ENCODE results near the gene SIK3.
"Not testable (repeated sequence)": the region's sequence is repeated elsewhere in the genome, so short reads cannot be mapped to it uniquely, and the experiment has no call there.

The SIK3 gene

DNA sequence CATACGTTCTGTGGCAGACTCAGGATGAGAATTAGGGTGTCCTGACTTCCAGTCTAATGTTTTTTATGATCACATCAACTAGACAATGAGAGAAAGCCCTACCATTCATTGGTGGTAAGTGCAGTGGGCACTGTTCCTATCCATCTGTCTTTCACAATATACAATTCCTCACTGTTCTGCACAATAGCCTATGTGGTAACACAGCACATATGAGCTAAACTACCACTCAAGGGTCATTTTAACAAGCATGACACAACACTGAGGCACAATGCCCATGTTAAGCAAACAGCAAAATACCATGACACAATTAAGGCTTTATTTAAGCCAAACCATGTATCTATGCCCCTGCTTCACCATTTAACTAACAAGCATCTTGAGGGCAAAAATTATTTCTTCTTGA lies 52.3 kb downstream of the SIK3 start:
- DNase-seq (ENCODE audit: low spot score) = no peak

DNA sequence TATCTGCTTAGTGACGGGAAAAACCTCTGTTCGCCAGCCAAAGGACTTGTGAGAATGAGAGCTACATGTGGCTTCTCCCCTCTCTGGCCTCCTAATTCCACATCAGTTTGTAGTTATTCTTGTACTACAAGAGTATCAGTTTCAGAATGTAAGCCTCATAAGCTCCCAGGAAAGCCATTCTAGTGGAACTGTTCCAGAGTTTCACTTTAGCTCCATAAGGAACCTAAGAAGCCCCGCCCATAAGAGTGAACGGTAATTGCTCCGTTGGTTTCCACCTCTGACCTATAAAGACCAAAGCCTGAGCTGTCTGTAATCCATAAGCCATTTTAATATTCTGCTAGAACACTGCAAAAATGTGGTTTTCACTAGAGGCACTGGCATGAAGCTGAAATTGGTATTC lies 53.0 kb downstream of the SIK3 start:
- no peak for DNase-seq (ENCODE audit: low spot score)

DNA sequence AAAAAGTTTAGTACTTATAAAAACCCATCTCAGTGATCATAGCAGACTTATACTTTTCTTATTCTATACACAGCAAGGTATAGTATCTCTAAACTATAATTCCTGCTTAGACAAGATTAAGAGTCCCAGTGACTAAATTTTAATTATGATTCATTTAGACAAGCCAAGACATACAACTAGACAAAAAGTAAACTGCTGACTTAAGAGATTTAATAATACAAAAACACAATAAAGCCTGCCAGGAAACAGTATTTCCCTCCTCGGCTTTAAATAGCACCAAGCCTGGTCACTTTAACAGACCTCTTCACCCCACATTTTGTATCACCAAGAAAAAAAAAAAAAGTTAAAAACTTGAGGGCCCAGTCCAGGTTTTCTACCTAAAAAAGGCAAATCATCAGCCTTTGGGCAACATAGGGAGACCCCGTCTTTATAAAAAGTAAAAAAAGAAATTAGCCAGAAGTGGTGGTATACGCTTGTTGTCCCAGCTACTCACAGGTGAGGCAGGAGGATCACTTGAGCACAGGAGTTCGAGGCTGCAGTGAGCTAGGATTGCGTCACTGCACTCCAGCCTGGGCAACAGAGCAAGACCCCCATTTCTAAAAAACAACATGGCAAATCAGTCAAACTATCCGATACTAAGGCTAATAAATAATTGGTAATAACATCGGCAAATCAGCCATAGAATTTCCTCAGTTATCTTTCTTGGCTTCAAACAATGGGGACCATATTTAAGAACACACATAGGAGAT lies 53.8 kb downstream of the SIK3 start:
- no peak for DNase-seq (ENCODE audit: low spot score)

DNA sequence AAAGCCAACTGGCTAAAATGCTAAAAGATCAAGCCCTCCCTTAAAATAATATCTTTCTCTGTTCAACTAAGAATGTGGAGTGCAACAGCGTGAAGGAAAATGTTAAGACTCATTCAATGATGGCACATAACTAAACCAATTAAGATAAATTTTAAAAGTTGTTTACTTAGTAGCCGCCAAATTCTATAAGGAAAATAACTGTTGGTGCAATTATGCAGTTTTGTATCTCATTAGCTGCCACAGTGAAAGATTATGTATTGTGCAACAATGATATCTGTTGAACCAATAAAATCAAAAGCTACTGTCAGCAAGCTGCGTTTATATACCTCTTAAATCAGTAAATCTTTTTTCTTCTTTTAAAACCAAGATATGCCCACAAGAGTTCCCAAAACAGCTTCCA lies 55.5 kb downstream of the SIK3 start:
- no peak for DNase-seq (ENCODE audit: low spot score)

DNA sequence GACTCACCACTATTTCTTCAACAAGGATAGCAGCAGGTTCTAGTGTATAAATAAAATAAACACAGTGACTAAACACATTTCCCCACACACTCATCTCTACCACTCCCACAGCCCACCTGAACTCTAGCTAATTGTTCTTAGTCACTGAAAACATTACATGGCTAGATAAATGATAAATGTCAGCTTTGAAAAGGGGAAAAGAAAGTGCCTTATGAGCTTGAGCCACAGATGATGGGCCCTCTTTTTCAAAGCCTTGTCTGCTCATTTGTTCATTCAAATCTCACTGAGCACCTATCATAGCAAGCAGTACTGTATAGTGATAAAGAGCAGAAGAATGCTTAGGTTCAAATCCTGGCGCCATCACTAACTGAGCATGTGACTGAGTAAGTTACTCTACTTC lies 58.3 kb downstream of the SIK3 start:
- DNase-seq (ENCODE audit: low spot score) = no peak

DNA sequence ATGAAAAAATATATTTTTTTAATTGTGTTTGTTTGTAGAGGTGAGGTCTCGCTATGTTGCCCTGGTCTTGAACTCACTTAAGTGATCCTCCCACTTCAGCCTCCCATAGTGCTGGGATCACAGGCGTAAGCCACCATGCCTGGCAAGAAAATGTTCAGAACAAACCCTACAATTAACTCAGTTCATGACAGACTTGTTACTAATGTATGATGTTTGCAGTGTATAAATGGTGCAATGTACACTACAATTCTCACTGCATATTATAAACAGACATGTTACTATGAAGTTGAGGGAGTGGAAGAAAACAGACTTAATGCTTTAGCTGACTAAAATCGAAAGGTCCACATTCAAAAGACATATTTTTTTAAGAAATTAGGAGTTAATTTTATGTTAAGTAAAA lies 59.0 kb downstream of the SIK3 start:
- DNase-seq (ENCODE audit: low spot score) = no peak

DNA sequence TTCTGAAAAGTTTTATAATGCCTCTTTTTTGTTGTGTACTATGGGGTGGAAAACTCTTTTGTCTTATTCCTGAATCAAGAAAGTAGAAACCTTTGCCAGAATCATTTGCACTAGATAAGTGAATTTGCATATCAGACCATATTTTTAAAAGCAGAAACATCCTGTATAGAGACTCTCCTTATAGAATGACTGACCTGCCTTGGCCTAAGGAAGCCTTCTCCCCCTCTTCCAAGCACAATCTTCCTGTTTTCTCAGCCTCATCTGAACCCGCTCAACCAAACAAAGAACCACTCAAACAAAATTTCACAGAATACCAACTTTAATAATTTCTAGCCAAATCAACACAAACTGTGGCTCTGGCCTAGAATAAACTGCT lies 60.3 kb downstream of the SIK3 start:
- no peak for DNase-seq (ENCODE audit: low spot score)

DNA sequence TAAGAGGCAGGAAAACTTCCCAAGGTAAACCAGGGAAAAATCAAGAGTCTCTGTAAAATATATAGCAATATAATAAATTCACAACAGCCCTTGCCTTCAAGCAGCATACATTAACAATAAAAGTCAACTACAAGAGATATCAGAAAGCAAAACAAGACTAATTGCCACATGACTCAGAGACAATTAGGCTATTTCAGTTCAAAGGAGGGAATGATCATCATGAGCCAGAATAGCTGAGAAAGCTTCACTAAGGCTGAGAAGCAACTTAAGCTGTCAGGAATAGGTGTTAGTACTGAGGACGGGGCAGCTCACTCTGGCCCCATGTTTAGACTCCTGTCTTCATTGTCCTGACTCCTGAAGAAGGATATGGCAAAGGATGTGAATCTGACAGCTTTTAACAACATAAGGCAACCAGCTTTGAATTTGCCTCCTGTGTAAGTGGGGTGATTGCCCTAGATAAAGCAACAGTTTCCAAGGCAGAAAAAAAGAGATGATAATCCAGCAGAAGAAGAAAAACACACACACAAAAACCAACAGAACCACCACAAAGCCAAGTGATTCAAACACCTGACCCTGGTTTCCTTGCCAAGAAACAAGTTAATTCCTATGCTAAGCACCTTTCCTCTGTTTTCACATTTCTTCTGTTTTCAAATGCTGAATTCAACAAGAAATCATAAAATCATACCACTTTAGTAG lies 60.8 kb downstream of the SIK3 start:
- DNase-seq (ENCODE audit: low spot score) = no peak

DNA sequence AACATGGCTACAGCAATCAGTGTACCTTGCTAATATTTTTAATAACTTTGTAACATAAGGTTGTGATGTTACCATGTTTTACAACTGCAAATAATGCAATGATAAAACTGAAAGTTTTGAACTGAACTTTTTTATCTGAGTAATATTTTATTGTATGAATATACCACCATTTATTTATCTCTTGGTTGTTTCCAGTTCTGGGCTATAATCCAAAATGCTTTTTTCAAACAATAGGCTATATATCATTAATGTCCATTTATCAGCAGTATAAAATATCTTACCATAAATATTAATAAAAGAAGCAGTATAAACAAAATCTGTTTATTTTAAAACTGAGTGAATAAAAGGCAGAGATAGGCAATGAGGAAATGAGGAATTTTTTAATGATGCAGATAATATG lies 63.3 kb downstream of the SIK3 start:
- DNase-seq (ENCODE audit: low spot score) = no peak

DNA sequence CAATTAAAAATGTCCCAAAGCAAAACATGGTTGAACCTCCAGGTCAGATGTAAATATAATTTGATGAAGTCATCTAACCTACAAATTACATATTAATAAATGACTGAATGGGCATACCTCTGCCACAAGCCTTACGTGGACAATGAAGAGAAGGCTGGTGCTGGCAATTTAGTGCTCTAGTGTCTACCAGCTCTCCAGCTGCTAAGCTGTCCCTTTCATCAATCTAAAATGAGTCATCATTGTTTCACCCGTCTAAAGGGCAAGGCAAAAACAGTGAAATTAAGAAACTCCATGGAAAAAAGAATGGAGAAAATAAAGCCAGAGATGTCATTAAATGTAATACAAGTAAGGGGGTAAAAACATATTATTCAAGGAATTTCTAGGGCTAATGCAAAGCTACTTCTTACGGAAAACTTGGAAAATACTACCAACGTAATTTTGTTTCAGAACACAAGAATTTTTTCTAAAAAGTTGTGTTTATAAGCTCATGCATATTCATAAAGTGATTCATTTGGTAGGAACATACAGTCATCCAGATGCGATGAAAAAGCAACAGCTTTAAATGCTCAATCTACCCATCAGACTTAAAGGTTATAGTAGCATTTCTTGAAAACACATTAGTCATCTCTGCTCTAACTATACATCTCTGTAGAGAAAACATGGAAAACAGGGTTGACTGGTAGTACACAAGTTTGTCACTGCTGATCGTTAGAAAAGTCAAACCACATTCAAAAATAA lies 71.5 kb downstream of the SIK3 start:
- DNase-seq (ENCODE audit: low spot score) = no peak

DNA sequence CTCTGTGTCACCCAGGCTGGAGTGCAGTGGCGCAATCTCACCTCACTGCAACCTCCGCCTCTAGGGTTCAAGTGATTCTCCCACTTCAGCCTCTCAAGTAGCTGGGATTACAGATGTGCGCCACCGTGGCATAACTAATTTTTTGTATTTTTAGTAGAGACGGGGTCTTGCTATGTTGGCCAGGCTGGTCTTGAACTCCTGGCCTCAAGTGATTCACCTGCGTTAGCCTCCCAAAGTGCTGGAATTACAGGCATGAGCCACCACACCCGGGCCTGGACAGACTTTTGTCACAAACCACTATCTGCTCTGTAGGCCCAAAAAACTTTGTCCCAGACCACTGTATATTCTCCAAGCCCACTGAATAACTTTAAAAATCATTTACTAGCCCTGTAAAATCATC lies 74.5 kb downstream of the SIK3 start:
- not testable (repeated sequence) for DNase-seq (ENCODE audit: low spot score)

DNA sequence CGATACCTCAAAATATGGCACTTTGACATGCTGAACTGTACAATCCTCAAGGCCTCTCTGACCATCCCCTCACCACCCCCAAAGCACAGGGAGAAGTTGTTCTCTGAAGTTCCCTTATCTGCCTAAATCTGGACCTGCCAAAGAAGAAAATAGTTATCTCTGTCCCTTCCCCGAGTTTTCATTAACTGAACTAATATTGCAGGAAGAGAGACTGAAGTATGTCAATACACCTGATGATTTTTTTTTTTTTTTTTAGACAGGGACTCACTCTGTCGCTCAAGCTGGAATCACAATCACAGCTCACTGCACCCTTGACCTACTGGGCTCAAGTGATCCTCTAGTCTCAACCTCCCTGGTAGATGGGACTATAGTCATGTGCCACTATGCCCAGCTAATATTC lies 75.0 kb downstream of the SIK3 start:
- no peak for DNase-seq (ENCODE audit: low spot score)

DNA sequence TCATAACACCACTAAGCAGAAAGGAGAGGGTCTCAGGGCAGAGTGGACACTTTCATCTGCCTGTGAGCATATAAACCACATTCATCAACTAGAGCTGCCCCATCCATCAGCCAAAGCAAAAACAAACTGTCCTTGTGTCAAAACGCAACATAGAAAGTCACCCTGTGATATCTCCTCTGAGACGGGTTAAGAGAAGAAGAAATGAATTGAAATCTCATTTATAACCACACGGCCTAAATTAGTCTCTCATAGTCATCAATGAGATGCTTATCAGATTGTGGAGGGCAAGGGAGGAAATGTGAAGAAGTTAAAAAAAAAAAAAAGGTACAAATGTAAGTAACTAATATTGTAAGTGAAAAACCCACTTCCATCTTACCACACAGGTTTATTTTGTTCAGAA lies 75.7 kb downstream of the SIK3 start:
- DNase-seq (ENCODE audit: low spot score) = no peak

DNA sequence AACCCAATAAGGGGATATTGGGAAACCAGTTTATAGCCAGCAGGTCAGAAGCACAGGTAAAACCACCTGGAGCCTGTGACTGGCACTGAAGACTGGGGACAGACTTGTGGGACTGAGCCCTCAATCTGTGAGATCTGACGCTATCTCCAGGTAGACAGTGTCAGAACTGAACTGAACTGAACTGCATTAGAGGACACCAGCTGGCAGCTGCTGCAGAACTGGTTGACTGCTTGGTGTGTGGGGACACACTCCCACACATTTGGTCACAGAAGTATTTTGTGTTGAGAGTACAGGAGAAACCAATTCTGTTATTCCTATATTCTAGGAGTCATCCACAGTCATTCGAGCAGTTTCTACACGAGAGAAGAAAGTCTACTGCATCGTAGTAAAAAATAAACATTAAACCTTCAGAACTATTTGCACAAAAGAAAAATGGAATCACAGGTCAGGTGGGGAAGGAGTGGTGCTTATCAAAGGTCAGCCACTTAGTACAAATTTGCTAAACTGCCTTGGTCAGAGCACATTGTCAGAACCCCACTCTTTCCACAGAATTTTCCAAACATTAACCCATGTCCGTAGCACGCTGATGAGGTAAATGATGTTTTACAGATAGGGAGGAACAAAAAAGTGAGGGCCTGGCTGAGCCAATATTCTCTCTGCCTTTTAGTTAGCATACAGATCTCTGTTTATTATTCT lies 77.2 kb downstream of the SIK3 start:
- DNase-seq (ENCODE audit: low spot score) = no peak

DNA sequence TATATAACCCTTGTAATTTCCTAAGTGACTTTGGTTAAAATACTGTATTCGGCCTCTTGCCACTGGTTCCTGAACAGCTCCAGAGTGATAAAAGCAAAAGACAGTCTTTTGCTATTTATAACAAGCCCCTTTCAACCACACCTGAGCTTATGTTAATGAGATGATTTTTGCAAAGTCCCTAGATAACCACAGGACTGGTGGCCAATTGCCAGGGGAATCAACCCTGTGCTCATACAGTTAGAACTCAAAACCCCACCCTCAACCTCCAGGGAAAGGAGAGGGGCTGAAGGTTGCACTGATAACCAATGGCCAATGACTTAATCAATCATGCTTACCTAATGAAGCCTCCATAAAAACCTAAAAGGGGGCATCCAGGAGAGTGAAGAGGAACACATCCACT lies 77.9 kb downstream of the SIK3 start:
- DNase-seq (ENCODE audit: low spot score) = no peak

DNA sequence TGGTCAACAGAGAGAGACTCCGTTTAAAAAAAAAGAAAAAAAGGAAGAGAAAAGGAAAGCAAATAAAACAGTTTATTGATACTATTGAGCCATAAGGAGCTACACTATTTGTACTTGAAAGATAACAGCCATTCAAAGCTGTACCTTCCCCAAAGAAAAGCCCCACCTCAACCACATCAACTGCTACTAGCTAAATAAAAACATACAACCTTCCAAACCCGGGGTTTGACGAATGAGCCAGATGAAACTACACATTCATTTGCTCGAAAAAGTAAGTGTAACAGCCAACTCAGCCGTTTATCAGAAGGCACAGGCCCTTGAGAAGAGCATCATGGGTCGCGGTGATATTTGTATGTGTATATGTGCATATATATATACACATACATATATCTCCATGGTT lies 78.4 kb downstream of the SIK3 start:
- no peak for DNase-seq (ENCODE audit: low spot score)

DNA sequence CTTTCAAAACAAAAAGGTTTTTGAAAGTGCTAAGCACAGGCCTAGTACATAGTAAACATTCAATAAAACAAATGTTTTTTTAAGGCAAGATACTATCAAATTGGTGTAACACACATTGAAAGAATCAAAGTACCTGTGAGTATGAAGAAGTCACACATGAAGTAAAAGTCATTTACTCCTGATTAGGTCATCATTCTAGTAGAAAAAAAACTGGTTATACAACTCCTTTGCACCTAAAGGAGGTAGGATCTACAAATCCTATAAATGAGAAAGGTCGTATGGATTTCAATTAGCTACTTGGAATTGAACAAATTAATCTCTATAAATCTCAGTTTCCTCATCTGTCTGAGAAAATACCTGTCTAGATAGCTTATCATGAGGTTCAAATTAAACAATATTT lies 80.8 kb downstream of the SIK3 start:
- DNase-seq (ENCODE audit: low spot score) = no peak

DNA sequence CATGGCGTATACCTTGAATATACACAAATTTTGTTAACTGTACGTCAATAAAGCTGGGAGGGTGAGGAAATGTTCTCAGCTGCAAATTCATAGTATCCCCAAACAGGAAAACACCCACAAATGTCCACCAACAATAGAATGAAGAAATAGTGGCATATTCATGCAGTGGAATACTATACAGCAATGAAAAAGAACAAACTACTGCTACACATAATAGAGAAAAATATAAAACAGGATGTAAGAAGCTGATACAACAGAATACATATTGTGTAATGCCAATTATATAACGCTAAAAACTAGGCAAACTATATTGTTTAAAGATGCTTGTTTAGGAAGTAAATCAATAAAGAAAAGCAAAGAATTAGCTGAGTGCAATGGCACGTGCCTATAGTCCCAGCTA lies 81.5 kb downstream of the SIK3 start:
- DNase-seq (ENCODE audit: low spot score) = no peak

DNA sequence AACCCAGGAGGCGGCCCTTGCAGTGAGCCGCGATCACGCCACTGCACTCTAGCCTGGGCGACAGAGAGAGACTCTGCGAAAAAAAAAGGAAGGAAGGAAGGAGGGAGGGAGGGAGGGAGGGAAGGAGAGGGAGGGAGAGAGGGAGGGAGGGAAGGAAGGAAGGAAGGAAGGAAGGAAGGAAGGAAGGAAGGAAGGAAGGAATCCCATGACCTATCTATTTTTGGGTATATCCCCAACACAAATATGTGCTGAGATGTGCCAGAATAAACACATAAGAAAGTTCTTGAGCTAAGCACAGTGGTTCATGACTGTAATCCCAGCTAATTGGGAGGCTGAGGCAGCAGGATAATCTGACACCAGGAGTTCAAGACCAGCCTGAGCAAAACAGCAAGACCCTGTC lies 82.0 kb downstream of the SIK3 start:
- DNase-seq (ENCODE audit: low spot score) = no peak

DNA sequence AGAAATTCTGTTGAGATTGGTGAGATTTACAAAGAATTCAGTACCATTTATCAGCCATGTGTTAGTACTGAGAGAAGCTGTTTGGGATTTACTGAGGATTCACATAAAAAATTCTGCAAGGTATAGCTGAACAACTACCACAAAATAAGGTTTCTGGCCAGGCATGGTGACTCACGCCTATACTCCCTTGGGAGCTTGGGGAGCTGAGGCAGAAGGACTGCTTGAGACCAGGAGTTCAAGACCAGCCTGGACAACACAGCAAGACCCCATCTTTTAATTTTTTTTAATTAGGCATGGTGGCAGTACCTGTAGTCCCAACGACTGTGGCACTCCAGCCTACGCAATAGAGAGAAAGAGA lies 86.7 kb downstream of the SIK3 start:
- no peak for DNase-seq (ENCODE audit: low spot score)

DNA sequence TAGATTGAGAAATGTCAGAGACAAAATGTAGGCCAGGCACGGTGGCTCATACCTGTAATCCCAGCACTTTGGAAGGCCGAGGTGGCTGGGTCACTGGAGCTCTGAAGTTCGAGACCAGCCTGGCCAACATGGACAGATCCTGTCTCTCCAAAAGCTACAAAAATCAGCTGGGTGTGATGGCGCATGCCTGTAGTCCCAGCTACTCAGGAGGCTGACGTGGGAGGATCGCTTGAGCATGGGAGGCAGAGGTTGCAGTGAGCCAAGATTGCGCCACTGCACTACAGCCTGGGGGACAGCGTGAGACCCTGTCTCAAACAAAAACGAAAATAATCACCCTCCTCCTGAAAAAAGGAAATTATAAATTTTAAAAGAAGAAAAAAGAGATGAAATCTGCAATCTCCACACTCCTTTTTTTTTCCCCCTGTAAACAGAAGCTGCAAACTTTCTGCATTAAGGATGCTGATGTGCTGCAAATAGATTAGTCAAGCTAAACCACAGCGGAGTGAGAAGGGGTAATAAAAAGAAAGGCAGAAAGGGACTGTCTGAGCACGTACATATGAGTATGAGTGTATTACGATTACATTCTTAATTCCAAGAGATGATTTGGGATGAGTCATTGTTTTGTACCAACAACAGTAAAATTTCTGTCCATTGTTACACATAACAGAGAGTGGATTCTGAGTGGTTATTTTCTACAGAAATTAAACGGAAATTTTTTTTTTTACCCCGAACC lies 87.3 kb downstream of the SIK3 start:
- no peak for DNase-seq (ENCODE audit: low spot score)

DNA sequence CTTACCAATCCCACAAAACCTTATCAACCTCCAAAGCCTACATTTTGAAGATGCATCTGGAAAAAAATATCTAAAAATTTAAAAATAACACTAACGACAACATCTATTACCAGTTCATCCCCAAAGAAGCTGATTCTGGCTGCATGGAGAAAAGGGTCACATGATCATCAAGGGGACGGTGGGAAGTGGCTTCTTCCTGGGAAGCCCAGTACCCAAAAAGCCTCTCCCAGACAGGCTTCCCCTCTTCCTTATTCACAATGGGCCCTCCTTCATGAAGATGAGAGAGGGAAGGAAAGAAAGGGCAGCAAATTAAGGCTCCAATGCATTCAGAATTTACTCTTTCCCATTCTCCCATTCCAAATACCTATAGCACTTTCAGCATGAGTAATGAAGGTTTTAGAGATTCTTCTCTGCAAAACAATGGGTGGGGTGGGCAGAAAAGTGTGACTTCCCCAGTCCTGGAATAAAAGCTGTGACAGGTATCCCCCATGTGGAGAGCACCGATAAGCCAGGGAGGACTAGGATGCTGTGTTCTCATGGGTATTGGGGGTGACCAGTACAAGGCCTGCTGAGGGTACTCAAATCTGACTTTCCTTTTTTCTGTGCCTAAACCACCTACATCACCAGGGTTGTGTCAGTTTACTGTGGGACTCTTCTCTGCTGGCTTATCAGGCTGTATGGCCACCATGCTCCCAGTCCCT lies 88.2 kb downstream of the SIK3 start:
- no peak for DNase-seq (ENCODE audit: low spot score)
